HG02678 (cell line): ENCODE results near the gene TRPM4.
"Not testable (repeated sequence)": the region's sequence is repeated elsewhere in the genome, so short reads cannot be mapped to it uniquely, and the experiment has no call there.

Experiments used
- ATAC-seq: cut with Tn5 transposase; IDR thresholded peaks from one replicate; pipeline ENCODE4 v1.9.1; 2021; ENCODE audit warnings: mild to moderate bottlenecking, moderate library complexity; ENCODE audit not compliant: unreplicated experiment

Gene TRPM4

GRCh38 chr19:49224441-49224840 is 66.8 kb downstream of the TRPM4 start:
- ATAC-seq, result not testable (repeated sequence)

GRCh38 chr19:49224879-49225278 is 67.3 kb downstream of the TRPM4 start:
- no peak for ATAC-seq

GRCh38 chr19:49229416-49229815 is 71.8 kb downstream of the TRPM4 start:
- ATAC-seq, result no peak

- no peak for ATAC-seq
Measured at GRCh38 chr19:49231389-49231788, 73.8 kb downstream of the TRPM4 start.

- no peak for ATAC-seq
Measured at GRCh38 chr19:49231804-49232203, 74.2 kb downstream of the TRPM4 start.

GRCh38 chr19:49233163-49233562 is 75.6 kb downstream of the TRPM4 start:
- no peak for ATAC-seq

- ATAC-seq, result no peak
Measured at GRCh38 chr19:49241769-49242168, 84.2 kb downstream of the TRPM4 start.

GRCh38 chr19:49243129-49243528 is 85.5 kb downstream of the TRPM4 start:
- ATAC-seq, result no peak

- no peak for ATAC-seq
Measured at GRCh38 chr19:49243726-49244125, 86.1 kb downstream of the TRPM4 start.

GRCh38 chr19:49244256-49244655 is 86.7 kb downstream of the TRPM4 start:
- ATAC-seq, result no peak

- no peak for ATAC-seq
Measured at GRCh38 chr19:49247676-49248075, 90.1 kb downstream of the TRPM4 start.

GRCh38 chr19:49249933-49250332 is 92.3 kb downstream of the TRPM4 start:
- no peak for ATAC-seq

- ATAC-seq, result no peak
Measured at GRCh38 chr19:49255674-49256073, 98.1 kb downstream of the TRPM4 start.

GRCh38 chr19:49256691-49257090 is 99.1 kb downstream of the TRPM4 start:
- ATAC-seq, result no peak
